ENCODE data around the gene NGB. TPM values are rescaled to one million over a fixed set of nuclear protein-coding genes. Genes with fewer than 3 reads are reported as not detected.

The NGB gene
- total RNA-seq, 1 experiment from 2014 or later: not detected

DNA sequence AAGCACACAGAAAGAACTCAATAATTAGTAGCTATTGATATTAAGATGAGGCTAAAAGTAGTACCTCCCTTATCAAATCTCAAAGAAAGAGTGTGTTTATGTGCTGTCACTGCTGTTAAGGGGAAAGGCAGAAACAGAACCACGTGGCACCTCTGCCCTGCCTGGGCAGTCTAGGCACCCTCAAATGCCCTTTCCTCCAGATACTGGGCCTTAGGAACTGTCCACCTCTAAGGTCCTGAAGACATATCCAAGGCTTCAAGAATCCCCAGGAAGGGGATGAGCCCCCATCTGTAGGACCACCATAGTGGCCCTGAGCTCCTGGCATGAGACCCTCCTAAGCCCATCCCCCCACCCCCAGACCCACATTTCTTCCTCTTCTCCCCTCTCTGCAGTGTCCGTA is 29.1 kb downstream of the NGB start:
- Histone ChIP-seq H3K79me2 (ENCODE audit: insufficient read depth, low read length) (no peaks in the 10 kb centered on the region), H3K4me1 (ENCODE audit: control insufficient read depth in 1 of 2, insufficient read depth in 2 of 2, low read length in 2 of 2) (no peaks in the 10 kb centered on the region), H3K4me2 (ENCODE audit: low read length) (no peak overlapping the region), H3K27ac (ENCODE audit: low read depth, low read length) (no peak overlapping the region), H3K9ac (ENCODE audit: low read length) (no peak overlapping the region), H3K36me3 (ENCODE audit: control insufficient read depth in 1 of 2, insufficient read depth in 2 of 2, low read length in 2 of 2) (no peaks in the 10 kb centered on the region), H4K20me1 (ENCODE audit: insufficient read depth) (no peaks in the 10 kb centered on the region), H3K9me2 (ENCODE audit: insufficient read depth) (no peaks in the 10 kb centered on the region), H2AFZ (ENCODE audit: low read depth, low read length, poor library complexity, severe bottlenecking) (no peak overlapping the region), H3K27me3 (ENCODE audit: insufficient read depth, low read length) (no peaks in the 10 kb centered on the region), H3K4me3 (replicated peaks in 1 of 2; ENCODE audit: low read depth in 1 of 2, low read length in 2 of 2) (no peak overlapping the region), H3K9me3 (ENCODE audit: control insufficient read depth in 1 of 2, insufficient read depth in 1 of 2, low read depth in 1 of 2, low read length in 2 of 2) (no peaks in the 10 kb centered on the region)
- no TSS peak for BruUV-seq (replicated peaks)
- DNase-seq (ENCODE audit: low read depth, low spot score) (no peak), ATAC-seq (no peak)
- TF ChIP-seq, protein P1, sequence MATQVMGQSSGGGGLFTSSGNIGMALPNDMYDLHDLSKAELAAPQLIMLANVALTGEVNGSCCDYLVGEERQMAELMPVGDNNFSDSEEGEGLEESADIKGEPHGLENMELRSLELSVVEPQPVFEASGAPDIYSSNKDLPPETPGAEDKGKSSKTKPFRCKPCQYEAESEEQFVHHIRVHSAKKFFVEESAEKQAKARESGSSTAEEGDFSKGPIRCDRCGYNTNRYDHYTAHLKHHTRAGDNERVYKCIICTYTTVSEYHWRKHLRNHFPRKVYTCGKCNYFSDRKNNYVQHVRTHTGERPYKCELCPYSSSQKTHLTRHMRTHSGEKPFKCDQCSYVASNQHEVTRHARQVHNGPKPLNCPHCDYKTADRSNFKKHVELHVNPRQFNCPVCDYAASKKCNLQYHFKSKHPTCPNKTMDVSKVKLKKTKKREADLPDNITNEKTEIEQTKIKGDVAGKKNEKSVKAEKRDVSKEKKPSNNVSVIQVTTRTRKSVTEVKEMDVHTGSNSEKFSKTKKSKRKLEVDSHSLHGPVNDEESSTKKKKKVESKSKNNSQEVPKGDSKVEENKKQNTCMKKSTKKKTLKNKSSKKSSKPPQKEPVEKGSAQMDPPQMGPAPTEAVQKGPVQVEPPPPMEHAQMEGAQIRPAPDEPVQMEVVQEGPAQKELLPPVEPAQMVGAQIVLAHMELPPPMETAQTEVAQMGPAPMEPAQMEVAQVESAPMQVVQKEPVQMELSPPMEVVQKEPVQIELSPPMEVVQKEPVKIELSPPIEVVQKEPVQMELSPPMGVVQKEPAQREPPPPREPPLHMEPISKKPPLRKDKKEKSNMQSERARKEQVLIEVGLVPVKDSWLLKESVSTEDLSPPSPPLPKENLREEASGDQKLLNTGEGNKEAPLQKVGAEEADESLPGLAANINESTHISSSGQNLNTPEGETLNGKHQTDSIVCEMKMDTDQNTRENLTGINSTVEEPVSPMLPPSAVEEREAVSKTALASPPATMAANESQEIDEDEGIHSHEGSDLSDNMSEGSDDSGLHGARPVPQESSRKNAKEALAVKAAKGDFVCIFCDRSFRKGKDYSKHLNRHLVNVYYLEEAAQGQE (IDR thresholded peaks at IDR 0.05; ENCODE audit: low read depth): peak; percentile 56
- TF ChIP-seq CBX3 (IDR thresholded peaks at IDR 0.05; ENCODE audit: low read depth): no peak
- ChIA-PET POLR2A (no interaction called here), RAD21 (ENCODE audit: low non-redundant PET in 1 of 2, low total read pairs in 2 of 2, uncharacterized antibody in 2 of 2, unreplicated experiment in 2 of 2) (no interaction called here), CTCF (no interaction called here)
- intact Hi-C loops (cut with micrococcal nuclease): no loop called here

DNA sequence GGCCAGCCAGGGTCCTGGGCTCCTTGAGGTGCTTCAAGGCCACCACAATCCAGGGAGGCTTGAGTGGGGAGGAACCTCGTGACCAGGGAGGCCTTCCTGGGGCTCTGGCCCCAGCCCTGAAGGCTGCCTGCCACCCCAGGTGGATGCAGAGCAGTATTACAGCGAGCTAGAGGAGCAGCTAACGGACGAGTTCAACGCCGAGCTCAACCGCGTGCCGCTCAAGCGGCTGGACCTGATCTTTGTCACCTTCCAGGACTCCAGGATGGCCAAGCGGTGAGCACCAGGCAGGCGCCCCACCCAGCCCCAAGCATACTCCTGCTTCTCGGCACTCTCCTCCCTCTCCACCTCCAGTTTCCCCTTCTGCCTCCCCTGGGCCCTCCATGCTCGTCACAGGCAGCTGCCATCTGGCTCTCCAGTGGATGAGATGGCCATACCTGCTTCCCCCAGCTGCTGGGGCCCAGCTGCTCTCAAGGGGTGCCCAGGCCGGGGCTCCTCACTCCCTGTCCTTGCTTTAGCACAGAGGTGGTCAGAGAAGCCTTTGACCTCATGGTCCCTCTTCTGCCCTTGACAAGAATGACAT is 30.6 kb downstream of the NGB start:
- POLR2A ChIA-PET: no interaction called here
- H3K4me1 ChIP-seq (ENCODE audit: control insufficient read depth in 1 of 2, insufficient read depth in 2 of 2, low read length in 2 of 2): no peaks in the 10 kb centered on the region
- no peak for DNase-seq (ENCODE audit: low read depth, low spot score)
- H4K20me1 ChIP-seq (ENCODE audit: insufficient read depth): no peaks in the 10 kb centered on the region
- RAD21 ChIA-PET (ENCODE audit: low non-redundant PET in 1 of 2, low total read pairs in 2 of 2, uncharacterized antibody in 2 of 2, unreplicated experiment in 2 of 2): no interaction called here
- H3K36me3 ChIP-seq (ENCODE audit: control insufficient read depth in 1 of 2, insufficient read depth in 2 of 2, low read length in 2 of 2): no peaks in the 10 kb centered on the region
- no peak overlapping the region for H3K9ac ChIP-seq (ENCODE audit: low read length)
- no peaks in the 10 kb centered on the region for H3K27me3 ChIP-seq (ENCODE audit: insufficient read depth, low read length)
- CTCF ChIA-PET: no interaction called here
- no peak overlapping the region for H2AFZ ChIP-seq (ENCODE audit: low read depth, low read length, poor library complexity, severe bottlenecking)
- H3K4me3 ChIP-seq (replicated peaks in 1 of 2; ENCODE audit: low read depth in 1 of 2, low read length in 2 of 2): no peak overlapping the region
- peak; percentile 38; the same call in 1 of the 2 replicates for ATAC-seq
- BruUV-seq (replicated peaks): no TSS peak
- H3K79me2 ChIP-seq (ENCODE audit: insufficient read depth, low read length): no peaks in the 10 kb centered on the region
- TF ChIP-seq YY1 (IDR thresholded peaks at IDR 0.05; ENCODE audit: extremely low read depth, insufficient replicate concordance, low read depth, low read length) (no peak), RAD21 (IDR thresholded peaks at IDR 0.05; ENCODE audit: low read depth) (no peak), POLR2A (IDR thresholded peaks at IDR 0.05; ENCODE audit: borderline replicate concordance, extremely low read depth, insufficient read depth, insufficient read length) (no peak)
- no peaks in the 10 kb centered on the region for H3K9me2 ChIP-seq (ENCODE audit: insufficient read depth)
- no peaks in the 10 kb centered on the region for H3K9me3 ChIP-seq (ENCODE audit: control insufficient read depth in 1 of 2, insufficient read depth in 1 of 2, low read depth in 1 of 2, low read length in 2 of 2)
- intact Hi-C loops (cut with micrococcal nuclease): no loop called here
- H3K4me2 ChIP-seq (ENCODE audit: low read length): no peak overlapping the region
- H3K27ac ChIP-seq (ENCODE audit: low read depth, low read length): no peak overlapping the region

Data from HCT116 (cell line).